GM20431 (cell line): Measurements from ENCODE around the gene RASD1.

Source experiments
- in situ Hi-C: fragments of 300-500 bp; cut with MseI, MboI; formaldehyde crosslinking; loops from one replicate; pipeline ENCODE4 v1.15.0; 2020; ENCODE audit warnings: low sequenced_read_pairs; ENCODE audit not compliant: unreplicated experiment

RASD1 gene

DNA sequence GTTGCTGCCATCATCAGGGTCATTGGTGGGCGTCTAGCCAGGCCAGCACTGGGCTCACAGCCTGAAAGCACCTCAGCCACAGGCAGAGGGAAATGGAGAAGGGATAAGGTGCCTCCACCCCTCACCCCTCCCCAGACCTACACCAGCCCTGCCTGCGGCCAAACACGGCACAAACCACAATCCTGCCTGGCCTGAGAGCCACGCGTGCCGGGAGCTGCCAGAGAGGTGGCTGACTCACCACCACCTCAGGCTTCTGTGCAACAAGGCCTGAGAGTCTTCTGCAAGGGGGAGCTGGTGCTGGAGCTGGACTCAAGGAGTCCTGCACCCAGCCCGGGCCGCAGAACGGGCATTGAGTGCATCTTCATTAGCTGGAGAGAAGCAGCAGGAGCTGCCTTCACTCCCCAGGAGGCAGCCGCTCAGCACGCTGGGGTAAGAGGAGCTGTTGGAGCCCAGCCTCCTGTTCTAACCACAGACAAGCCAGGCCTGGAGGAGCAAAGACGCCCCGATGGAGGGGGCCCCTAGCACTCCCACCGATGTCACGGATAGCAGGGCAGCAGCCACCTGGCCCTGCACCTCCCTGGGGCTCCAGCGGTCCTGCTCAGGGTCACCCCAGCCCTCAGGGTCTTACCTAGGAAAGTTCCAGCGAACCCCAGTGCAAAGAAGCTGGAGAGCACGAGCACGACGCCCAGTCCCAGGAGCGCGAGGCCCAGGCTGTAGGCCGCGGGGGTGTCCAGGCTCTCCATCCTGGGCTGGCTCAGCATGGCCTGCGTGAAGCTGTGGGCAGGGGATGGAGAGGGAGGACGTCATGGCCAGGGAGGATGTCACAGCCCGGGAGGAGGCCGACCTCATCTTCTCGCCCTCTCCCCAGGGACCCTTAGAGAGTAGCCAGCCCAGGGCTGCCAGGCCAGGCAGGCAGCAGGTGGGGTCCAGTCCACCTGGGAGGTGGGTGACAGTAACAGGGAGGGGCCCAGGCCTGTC is 16.0 kb upstream of the RASD1 start:
- in situ Hi-C loops = no loop called here

DNA sequence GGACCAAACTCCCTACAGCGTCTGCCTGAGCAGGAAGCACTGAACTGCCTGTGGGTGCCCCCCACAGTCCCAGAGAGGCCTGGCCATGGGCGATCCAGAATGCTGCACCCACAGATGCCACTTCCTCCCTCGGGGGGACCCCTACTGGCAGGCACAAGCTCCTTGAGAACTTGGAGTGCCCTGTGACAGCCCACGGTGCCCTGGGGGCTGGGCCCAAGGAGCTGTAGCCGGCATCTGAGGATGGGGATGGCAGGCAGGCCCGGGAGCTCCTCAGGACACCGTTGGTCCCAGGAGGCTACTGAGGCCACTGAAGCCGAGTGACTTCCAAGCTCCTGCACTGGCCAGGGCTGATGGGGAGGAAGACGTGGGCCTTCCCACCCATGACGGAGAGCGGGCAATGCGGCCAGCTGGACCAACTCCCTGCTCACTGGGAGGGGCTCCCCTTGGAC is 15.1 kb upstream of the RASD1 start:
- in situ Hi-C loops = no loop called here

DNA sequence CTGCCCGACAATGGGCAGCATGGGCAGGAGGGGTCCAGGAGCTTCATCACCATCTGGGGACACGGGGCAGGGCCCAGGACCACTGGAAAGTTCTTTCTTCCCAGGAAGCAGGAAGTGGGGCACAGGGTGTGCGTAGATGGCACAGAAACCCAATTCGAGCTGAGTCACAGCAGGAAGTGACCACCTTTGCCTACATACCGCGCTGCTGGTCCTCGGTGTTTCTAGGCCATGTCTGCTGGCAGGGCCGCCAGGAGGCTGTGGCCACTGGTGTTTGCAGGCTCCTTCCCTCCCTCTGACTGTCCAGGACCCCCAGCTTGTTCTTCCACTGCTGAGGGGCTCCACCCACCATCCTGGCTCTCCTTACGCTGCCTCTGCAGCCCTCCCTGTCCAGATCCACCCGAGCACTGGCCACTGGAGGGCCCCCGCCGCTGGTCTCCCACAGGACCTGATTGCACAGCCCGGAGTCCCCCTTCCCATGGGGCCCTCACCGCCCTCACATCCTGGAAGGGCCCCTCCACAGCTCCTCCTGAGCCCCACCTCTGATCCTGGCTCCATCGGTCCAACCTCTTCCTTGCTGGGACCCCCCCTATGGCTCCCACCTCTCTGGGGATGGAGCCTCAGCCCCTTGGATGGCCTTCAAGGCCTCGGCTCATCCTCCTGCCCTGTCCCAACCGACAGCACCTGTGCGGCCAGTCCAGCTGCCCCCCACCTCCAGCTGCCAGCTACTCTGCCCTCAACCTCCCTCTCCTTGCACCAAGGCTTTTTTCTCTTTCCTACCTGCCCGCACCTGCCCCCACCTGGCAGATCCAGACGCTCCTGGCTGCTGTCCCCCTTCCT is 14.5 kb upstream of the RASD1 start:
- in situ Hi-C loops = no loop called here

DNA sequence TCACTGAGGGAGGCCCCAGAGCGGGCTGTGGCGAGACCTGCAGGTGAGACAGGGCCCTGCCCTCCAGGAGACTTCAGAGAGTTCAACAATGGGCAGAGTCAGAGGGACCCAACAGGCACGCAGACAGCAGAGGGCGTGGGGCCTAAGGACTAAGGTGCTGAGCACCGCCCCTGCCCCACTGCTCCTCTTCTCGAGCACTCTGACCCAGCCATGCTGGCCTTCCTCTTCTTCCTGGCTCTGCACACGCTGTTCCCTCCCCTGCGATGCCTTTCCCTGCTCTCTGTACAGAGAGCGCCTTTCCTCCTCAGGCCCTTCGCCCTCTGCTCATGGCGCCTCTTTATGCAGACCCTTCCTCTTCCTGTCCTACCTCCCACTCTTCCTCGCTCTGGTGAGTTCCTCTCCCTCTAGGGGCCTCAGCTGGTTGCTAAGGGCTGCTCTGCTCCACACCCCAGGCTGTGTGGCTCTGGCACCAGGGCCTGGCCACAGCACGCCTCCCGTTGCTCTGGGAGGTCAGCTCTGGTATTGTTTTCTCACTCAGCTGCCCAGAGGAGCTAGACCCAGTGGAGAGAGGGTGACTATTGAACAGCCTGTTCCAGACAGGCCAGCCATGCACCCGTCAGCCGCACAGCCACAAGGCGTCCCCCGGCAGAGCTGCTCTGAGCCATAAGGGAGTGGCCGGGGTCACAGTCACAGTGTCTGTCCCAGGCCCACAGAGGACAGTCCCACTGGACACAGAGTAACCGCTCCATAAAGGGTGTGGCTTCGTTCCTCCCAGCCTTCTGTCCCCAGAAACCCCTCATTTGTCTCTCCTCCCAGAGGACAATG is 13.6 kb upstream of the RASD1 start:
- in situ Hi-C loops = loop anchor here (10.0 kb wide), 1 partner anchor 135 kb away; no protein-coding TSS in a partner anchor

DNA sequence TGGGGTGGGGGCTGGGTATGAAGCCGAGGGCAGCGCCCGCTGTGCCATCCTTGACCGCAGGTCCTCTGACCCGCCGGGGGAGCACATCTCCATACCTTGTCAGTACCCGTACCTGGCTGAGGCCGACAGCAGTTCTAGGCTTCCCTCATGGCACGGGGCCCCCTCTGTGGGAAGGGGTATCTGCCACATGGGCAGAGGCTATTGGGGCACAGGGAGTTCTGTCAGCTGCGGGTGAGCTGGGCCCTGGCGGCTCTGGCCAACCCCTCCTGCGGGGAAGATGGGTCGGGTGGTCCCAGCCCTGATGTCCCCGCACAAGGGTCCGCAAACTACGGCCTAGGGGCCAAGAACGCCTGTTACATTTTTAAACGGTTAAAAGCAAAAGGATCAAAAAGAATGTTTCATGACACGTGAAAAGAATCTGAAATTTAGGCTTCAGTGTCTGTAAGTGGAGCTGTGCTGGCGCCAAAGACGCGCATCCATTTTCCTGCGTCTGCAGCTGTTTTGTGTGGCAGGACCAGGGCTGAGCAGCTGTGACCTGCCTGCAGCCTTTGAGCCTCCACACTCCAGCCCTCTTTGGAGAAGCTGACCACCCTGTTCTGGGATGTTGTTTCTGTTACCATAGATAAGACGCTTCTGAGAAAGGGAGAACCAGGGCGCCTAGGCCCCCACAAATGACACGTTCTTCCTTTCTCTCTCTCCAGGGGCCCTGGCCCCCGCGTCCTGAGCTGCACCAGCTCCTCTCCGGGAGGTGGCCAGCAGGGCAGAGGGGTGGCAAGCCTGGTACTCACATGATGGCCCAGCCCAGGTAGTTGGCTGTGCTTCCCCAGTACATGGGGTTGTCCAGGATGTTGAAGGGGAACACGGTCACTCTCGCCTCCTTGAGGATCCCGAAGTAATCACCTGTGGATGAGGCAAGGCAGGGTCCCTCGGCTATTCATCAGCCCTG is 12.7 kb upstream of the RASD1 start:
- in situ Hi-C loops = loop anchor here (10.0 kb wide), 1 partner anchor 136 kb away; no protein-coding TSS in a partner anchor

DNA sequence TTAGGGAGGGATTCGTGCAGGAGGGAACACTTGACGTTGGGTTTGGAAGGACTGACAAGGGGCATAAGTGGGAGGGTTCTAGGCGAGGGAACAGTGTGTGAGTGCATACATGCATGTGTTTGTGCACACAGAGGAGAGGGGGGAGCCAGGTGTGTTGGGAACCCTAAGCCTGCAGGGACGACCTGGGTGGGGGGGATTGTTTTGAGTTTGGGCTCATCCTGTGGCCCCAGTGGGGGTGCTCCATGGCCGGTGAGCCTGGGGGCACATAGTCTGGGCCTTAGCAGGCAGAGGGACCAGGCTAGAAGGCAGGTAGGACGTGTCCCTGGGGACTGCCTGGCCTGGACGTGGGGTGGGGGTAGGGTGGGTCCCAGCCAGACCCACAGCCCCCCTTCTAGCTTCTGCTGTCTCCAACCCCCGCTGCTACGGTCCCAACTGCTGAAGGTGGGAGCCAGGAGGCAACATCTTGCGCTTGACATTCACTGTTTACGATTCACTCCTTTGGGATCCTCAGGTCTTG is 11.9 kb upstream of the RASD1 start:
- in situ Hi-C loops = loop anchor here (10.0 kb wide), 1 partner anchor 137 kb away; no protein-coding TSS in a partner anchor

DNA sequence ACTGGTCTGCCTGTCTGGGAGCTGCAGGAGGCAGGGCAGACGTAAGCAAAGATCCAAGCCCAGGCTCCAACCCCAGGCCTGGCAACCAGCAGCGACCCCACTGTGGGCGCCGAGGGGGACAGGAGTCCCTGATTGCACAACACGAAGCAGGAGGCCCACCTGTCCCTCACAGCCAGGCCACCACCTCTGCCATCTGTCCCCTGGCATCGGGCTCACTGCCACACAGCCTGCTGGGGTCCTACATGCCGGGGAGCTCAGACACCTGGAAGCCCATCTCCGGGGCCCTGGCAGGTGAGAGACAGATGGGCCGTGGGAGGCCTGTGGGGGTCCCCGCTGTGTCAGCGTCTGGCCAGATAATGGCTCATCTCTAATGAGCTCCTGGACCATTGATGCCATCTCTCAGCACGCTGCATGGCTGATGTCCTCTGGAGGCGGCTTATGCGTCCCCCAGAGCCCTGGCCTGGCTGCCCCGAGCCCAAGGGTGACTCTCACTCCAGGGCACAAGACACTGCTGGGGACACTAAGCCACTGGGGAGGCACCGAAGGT is 11.3 kb upstream of the RASD1 start:
- in situ Hi-C loops = loop anchor here (10.0 kb wide), 1 partner anchor 137 kb away; no protein-coding TSS in a partner anchor

DNA sequence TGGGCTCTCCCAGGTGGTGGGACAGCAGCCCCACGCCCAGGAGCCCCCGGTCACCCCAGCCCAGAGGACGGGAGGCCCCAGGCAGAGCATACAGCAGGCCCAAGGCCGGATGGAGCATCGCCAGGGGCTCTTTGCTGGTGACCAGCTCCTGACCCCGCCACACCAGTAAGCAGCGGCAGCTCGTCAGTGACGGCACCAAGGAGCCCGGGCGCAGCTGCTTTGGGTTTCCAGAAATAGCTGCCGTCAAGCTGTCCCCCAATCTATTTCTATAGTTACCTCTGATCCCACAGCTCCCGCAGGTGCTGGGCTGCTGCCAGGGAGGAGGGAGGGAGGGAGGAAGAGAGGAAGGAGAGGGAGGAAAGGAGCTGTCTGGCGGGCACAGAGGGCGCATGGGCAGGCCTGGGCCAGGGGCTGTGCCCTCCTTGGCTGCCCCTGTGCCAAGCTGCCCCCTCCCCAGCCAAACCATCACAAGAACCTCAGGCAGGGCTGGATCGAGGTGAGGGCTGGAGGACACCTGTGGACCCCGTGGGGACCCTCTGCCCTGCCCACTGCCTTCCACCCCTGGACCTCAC is 10.8 kb upstream of the RASD1 start:
- in situ Hi-C loops = loop anchor here (10.0 kb wide), 1 partner anchor 138 kb away; no protein-coding TSS in a partner anchor

DNA sequence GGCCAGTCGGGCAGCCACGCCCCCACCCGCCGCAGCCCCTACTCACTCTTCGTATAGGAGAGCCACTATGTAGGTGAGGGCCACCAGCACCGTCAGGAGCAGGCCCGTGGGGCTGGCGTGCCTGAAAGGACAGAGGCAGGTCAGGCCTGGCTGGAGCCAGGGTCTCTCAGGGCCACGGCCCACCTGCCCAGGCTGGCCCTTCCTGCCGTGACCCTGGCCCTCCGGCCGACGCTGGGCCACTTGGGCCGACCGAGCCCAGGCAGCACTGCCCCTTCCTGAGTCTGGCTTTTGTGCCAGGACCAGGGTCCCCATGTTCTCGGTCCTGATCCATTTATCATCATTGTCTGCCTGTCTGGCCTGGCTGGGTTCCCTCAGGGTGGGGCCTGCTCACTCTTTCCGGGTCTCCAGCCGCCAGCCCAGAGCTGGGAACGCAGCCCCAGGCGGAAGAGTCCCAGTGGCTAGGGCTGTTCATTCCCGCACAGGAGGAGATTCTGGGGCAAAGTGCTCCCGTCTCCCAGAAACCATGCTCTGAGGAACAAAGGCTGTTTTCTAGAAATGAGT is 10.1 kb upstream of the RASD1 start:
- in situ Hi-C loops = loop anchor here (10.0 kb wide), 1 partner anchor 139 kb away; no protein-coding TSS in a partner anchor

DNA sequence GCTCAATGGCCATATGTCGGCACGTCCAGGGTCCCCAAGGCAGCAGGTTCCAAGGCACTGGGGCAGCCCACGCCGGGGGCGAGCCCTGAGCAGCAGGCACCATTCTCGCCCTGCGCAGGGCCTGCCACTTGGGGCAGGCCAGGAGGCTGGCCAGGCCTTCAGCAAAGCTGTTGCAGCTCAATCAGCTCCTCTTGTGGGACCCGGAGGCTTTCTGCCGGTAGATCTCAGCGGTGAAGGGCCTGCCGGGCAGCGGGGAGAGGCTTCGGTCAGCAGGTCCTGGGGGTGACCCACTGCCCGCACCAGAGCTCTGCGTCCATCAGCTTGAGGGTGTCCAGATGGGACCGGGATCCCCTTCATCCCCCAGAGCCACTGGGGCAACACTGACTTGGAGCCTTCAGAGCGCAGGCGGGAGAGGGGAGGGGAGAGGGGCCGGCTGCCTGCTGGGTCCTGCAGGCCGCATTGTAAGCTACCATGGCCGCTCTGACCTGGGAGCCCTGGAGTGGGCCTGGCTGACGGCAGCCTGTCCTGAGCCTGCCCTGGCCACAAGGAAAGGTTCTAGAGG is 9.5 kb upstream of the RASD1 start:
- in situ Hi-C loops = loop anchor here (10.0 kb wide), 1 partner anchor 139 kb away; no protein-coding TSS in a partner anchor

DNA sequence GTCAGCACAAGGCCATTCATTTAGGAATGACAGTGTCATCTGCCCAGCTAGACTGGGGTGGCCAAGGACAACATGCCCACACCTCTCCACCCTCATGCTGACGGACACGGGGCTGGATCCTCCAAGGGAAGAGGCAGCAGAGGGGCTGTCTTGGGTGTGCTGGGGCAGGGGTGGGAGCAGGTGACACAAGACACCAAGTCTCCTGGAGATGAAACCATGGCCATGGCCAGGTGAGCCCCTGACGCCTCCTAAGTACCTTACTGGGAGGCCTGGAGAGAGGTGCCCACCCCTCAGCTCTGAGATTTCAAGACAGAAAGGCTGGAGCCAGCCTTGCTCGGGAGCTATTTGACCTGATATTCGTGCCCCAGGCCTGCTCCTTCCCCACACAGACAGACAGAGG is 9.0 kb upstream of the RASD1 start:
- in situ Hi-C loops = loop anchor here (10.0 kb wide), 1 partner anchor 140 kb away; no protein-coding TSS in a partner anchor

DNA sequence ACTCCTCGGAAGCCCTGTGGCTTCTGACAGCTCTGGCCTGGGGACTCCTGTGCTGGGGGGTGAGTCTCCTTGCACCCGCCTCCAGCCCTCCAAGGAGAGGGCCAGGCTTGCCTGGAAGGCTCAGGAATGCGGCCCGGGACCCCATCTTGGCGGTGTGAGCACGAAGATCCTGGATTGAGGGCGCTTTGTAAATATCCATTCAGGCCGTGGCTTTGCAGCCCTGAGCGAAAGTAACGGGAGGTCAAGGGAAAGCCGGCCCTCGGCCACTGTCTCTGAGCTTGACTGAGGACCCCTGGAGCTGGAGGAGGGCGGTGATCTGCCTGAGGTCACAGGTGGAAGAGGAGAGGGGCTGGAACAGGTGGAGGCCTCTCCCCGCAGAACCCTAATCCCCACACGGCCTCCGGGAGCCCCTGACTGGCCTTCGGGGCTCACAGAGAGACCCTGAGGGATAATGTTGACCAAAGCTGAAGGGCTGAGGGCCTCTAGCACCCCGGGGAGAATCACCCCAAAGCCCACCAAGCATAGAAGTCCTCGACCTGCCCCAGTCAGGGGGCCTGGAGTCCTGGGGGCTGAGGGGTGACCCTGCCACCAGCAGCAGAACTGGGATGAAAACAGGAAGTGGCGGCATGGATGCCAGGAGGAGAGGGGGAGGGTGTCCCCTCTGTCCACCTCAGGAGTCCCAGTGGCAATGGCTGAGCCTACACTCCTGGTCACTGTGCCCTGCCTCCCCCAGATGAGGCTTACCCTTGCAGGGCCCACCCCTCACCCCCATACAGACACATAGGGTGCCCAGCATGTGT is 8.3 kb upstream of the RASD1 start:
- in situ Hi-C loops = loop anchor here (10.0 kb wide), 1 partner anchor 140 kb away; no protein-coding TSS in a partner anchor

DNA sequence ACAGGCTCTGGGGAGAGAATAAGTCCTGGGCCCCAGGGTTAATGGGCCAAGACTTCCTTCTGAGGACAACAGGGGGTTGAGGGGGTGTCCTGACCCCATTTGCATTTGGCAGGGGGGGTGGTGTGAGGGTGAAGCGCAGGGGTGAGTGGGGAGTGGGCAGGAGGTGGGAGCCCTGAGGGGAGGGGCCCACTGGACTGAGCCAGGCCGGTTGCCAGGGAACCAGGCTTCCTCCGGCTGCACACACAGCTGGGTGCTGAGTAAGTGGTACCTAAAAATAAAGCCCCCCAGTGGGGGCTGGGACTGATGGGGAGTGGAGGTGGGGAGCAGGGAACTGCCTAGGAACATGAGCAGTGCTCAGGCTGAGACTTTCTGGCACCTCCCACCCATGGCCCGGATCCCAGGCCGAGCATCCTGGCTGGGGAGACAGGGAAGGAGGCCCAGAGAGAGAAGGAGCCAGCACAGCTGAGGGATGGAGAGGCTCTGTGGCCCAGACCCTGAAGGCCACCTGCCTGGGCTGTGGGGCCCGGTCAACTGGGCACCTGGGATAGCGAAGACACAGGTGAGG is 7.5 kb upstream of the RASD1 start:
- in situ Hi-C loops = loop anchor here (10.0 kb wide), 1 partner anchor 141 kb away; no protein-coding TSS in a partner anchor

DNA sequence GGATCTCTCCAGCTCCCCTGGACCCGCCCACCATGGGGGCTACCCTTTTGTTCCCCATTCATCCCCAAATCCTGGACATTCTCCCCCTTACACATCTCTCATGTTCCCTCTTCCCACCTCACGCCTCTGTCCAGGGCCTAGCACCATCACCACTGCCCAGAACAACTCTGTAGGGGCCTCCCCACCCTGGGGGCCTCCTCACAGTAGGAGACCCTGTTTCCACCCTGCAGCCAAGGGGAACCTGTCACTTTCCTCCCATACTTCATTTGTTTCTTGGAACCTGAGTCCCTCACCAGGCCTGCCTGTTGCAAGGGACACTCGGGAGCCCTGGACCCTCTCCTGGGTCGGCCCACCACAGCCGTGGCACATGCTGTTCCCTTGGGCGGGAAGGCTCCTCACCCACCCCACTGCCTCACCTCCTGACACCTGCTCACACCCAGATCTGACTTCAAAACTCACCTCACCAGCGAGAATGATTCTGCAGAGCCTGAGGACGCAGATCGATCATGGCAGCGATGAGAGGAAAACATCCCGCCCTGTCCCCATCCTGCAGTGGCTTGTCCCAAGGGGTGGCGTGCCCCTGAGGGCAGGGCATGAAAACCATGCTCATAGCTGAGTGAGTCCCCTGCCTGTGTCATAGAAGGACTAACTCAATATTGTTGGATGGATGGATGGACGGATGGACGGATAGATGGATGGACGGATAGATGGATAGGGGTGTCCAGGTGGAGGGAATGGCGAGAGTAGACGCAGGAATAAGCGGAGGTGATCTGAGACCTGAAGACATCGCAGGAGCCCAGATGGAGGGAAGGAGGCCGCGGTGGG is 6.8 kb upstream of the RASD1 start:
- in situ Hi-C loops = loop anchor here (10.0 kb wide), 1 partner anchor 142 kb away; no protein-coding TSS in a partner anchor
